ENCODE results near the gene GBA2.

The GBA2 gene

DNA sequence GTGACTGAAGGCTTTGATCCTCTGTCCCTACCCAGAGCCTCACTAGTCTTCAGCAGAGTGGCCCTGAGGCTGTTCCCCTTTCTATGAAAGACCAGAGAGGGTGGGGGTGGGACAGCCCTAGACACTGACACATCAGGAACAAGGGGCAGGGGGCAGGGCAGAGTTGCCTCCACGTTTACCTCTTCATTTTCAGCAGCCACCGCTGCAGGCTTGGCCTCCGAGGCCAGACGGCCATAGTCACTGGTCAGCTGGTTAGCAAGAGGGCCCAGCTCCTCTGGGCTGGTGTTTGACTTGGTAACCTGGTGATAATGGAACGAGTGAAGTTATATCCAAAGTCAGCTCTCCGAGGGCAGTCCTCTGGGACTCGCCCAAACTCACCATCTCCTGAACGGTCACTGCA lies 43.7 kb downstream of the GBA2 start:
- no peak overlapping the region for H3K4me3 ChIP-seq (ENCODE audit: low read depth, low read length)
- TF ChIP-seq, protein P1, sequence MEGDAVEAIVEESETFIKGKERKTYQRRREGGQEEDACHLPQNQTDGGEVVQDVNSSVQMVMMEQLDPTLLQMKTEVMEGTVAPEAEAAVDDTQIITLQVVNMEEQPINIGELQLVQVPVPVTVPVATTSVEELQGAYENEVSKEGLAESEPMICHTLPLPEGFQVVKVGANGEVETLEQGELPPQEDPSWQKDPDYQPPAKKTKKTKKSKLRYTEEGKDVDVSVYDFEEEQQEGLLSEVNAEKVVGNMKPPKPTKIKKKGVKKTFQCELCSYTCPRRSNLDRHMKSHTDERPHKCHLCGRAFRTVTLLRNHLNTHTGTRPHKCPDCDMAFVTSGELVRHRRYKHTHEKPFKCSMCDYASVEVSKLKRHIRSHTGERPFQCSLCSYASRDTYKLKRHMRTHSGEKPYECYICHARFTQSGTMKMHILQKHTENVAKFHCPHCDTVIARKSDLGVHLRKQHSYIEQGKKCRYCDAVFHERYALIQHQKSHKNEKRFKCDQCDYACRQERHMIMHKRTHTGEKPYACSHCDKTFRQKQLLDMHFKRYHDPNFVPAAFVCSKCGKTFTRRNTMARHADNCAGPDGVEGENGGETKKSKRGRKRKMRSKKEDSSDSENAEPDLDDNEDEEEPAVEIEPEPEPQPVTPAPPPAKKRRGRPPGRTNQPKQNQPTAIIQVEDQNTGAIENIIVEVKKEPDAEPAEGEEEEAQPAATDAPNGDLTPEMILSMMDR (IDR thresholded peaks at IDR 0.05; ENCODE audit: borderline replicate concordance, insufficient read depth, low read depth, low read length), result no peak

DNA sequence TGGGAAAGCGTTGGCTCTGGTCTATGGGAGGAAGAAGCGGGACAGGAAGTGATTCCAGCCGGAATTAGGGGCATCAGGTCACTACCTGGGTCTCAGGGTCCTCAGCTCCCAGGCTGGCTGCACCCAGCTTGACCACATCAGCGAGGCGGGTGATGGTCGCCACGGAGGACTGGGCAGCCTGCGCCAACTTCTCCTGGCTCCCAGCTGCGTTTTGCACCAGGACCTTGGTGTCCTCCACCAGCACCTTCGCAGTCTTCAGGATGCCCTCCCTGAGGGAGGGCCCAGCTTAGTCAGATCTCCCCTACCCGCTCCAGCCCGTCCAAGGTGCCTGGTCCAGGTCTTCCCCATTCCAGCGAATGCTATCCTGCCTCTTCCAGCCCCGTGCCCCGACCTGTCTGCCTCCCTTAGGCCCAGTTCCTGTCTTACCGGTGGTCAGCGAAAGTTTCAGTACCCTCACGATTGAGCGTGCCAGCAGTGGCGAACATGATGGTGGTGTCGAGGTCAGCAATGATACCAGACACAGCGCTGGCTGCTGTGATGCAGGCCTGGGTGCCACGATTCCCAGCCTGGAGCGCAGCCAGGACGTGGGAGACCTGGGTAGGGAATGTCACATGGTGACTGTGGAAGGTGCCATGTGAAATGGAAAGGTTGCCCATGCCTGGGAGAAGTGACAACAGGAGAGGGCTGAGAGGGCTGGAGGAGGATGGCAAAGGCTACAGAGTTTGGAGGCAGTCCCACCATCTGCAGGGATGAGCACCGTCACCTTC lies 44.9 kb downstream of the GBA2 start:
- no peak overlapping the region for H3K4me3 ChIP-seq (ENCODE audit: low read depth, low read length)
- TF ChIP-seq, protein P1 (IDR thresholded peaks at IDR 0.05; ENCODE audit: borderline replicate concordance, insufficient read depth, low read depth, low read length), result no peak

DNA sequence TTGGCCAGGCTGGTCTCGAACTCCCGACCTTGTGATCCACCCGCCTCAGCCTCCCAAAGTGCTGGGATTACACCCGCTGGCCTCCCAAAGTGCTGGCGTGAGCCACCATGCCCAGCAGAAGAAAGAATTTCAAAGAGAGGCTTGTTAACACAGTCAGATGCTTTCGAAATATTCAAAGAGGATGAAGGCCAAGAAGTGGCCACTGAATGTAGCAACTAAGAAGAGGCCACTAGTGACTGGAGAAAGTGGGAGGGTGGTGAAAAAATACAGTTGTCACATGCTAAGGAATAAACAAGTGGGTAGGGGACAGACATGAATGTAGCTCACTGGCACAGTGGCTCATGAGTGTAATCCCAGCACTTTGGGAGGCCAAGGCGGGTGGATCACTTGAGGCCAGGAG lies 46.3 kb downstream of the GBA2 start:
- no peak overlapping the region for H3K4me3 ChIP-seq (ENCODE audit: low read depth, low read length)
- TF ChIP-seq, protein P1 (IDR thresholded peaks at IDR 0.05; ENCODE audit: borderline replicate concordance, insufficient read depth, low read depth, low read length), result no peak

DNA sequence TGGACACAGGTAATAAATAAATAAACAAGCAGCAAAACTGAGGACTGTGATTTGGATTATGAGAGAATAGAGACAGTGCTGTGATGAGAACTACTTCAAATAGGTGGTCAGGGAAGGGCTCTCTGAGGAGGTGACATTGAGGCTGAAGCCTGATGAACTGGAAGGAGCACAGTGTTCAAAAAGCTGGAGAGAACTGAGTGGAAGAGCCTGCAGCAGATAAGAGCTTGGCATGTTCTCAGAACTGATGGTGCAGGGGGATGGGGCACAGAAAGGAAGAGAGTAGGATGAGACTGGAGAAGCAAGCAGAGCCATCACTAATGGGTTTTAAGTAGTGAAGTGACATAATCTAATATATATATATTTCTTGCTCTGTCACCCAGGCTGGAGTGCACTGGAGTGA lies 48.1 kb downstream of the GBA2 start:
- H3K4me3 ChIP-seq (ENCODE audit: low read depth, low read length), result no peak overlapping the region
- TF ChIP-seq, protein P1 (IDR thresholded peaks at IDR 0.05; ENCODE audit: borderline replicate concordance, insufficient read depth, low read depth, low read length), result no peak

DNA sequence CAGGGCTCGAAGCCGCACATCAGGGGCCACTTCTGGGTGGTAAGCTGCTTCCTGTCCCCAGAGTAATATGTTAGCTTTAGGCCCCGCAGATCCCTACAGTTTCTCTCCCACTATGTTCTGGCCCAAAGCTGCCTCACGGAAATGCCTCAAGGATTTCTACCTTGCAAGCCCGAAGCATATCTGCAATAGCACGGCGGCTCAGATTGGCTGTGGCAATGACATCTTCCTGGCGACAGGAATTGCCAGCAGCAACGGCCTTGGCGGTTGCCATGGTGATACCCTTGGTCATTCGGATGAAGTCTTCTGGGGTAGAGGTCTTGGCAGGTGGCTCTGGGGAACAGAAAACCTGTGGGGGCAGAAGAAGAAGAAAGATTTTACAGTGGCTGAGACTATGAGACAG lies 49.0 kb downstream of the GBA2 start:
- H3K4me3 ChIP-seq (ENCODE audit: low read depth, low read length), result no peak overlapping the region
- TF ChIP-seq, protein P1 (IDR thresholded peaks at IDR 0.05; ENCODE audit: borderline replicate concordance, insufficient read depth, low read depth, low read length), result no peak

DNA sequence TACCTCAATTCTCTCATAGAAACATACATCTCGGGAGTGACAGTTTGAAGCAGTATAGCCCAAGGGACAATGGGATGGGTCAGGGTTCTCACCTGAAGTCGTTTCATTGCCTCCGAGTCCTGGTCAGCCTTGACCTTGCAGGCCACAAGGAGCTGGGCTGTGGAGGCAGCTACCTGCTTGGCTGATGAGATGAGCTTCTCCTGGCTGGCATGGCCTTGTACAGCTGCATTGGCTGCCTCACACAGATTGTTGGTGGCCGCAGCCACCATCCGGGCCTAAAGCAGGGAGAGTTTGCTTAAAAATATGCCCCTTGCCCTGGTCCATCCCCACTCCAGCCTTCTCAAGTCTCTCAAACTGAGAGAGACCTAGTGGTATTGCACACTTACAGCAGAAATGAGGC lies 50.8 kb downstream of the GBA2 start:
- no peak overlapping the region for H3K4me3 ChIP-seq (ENCODE audit: low read depth, low read length)
- TF ChIP-seq, protein P1 (IDR thresholded peaks at IDR 0.05; ENCODE audit: borderline replicate concordance, insufficient read depth, low read depth, low read length), result no peak

DNA sequence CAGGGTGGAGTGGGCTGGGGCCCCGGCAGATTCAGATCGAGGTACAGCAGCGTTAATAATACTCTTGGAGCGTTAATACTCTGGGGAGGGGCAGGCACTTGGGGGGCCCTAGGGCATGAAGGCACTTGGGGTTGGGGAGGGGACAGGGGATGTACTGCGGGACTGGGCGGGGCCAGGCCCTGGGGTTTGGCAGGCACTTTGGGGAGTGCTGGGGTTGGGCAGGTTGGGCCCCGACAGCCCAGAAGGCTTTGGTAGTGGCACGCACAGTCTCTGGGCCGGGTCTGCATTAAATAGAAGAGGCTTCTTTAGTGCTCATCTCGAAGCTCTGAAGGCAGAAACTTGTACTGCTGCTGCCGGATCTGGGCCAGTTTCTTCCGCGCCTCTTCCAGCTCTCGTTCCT lies 51.5 kb downstream of the GBA2 start:
- TF ChIP-seq, protein P1 (IDR thresholded peaks at IDR 0.05; ENCODE audit: borderline replicate concordance, insufficient read depth, low read depth, low read length), result no peak
- no peak overlapping the region for H3K4me3 ChIP-seq (ENCODE audit: low read depth, low read length)
